Retinal pigment epithelial cell (primary cell): Measurements from ENCODE around the gene RGS8.

Experiments used
- DNase-seq: peaks from one replicate; pipeline ENCODE4 v3.0.0-alpha.2; 2010; ENCODE audit warnings: low read depth
- H3K4me3 ChIP-seq: 2 replicates; pipeline ENCODE4 v1.5.1; 2011; ENCODE audit warnings: mild to moderate bottlenecking, low read length, control low read depth, moderate library complexity
- CTCF ChIP-seq: conservative IDR thresholded peaks from 2 replicates; pipeline ENCODE4 v1.5.1; 2011; ENCODE audit warnings: low read depth, low read length, control low read depth, inconsistent platforms

Gene RGS8

GRCh38 chr1:182664296-182664695, 20.1 kb downstream of the RGS8 start:
- TF ChIP-seq CTCF: no peak

DNA sequence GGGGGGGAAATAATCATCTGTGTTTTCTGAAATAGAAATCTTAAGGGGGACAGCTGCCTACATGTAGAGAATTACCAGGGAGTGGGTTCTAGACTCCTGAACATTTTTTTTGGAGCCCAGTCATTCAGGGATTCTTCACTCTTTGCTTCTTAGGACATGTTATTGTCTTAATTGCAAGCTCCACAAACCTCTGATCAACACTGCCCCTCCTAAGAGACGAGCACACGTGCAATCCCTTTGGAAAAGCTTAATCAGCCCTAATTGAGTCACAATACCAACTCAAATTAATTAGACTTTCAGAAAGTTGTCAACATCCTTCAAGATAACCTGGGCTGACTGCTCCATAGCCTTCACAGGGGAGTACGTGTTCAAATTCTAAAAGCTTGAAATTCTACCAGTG, 21.4 kb downstream of the RGS8 start:
- DNase-seq: no peak
- no peak for TF ChIP-seq CTCF
- no peak overlapping the region for H3K4me3 ChIP-seq

More at GRCh38 chr1:182664296-182664695, 20.1 kb downstream of the RGS8 start:
- no peak overlapping the region for H3K4me3 ChIP-seq
- DNase-seq: no peak

- no peak for TF ChIP-seq CTCF
- DNase-seq: no peak
- no peak overlapping the region for H3K4me3 ChIP-seq
Observed at GRCh38 chr1:182662121-182662890, 22.1 kb downstream of the RGS8 start.

DNA sequence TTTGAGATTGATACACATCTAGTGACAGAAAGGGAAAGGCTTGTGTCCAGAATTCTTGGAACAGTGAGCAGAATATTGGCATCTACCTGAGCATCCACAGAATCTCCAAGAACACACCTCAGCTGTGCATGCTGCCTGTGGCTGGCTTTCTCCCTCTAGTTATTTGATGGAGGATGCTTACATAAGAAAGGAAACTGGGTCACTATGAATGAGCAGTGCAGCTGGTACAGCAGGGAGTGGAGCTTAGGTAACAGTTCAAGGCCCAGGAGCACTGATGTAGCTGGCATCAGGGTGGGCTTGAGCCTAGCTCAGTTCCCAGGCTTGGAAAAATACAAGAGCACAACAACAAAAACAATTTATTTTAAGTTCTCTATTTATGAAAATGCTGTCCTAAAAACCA, 26.3 kb downstream of the RGS8 start:
- DNase-seq: no peak
- no peak overlapping the region for H3K4me3 ChIP-seq
- TF ChIP-seq CTCF: no peak

GRCh38 chr1:182656842-182657397, 27.5 kb downstream of the RGS8 start:
- H3K4me3 ChIP-seq: no peak overlapping the region
- no peak for TF ChIP-seq CTCF
- DNase-seq: no peak

DNA sequence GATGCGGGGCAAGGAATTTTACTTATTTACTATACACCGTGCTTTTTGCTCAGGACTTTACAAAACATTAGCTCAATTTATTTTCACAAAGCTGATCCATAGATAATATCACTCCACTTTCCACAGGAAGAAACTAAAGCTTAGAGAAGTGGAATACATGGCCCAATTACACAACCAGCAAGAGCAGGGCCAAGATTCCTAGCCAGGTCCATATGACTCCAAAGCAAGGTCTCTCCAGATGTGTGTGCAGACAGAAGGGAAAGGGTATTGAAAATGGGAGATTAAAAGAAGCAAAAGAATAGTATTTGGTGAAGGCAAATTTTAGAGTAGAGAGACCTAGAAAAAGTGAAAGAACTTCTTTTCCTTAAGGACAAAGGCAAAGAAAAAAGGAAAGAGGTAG, 30.4 kb downstream of the RGS8 start:
- TF ChIP-seq CTCF: no peak
- DNase-seq: no peak
- no peak overlapping the region for H3K4me3 ChIP-seq

DNA sequence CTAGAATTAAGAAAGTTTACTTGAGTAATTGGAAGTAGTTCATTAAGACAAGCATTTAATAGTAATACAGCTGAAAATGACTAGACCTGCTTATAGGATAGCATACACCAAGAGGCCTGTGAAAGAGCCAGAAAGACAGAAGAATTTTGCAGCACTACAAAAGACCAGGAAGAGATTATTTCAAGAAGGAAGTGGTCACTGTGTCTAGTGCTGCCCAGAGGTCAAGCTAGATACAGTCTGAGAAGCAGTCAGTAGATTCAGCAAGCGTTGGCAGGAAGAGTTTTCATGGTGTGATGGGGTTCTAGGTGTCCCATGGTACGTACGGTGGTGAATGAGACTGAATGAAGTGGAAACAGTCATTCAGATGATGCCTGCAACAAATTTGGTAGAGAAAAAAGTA, 31.5 kb downstream of the RGS8 start:
- TF ChIP-seq CTCF: no peak
- H3K4me3 ChIP-seq: no peak overlapping the region
- no peak for DNase-seq
